Ovary (tissue), 3 donors: ENCODE results near the gene TNPO3.

Experiments used
- POLR2A ChIP-seq: fragments of 450-650 bp; IDR thresholded peaks from one replicate; pipeline ENCODE4 v1.6.1; 2017; ENCODE audit warnings: antibody characterized with exemption, mild to moderate bottlenecking, moderate library complexity
- TF ChIP-seq, protein P1 (sequence below), 3 donors: fragments of 450-650 bp in 2 of 3; fragments of 200-600 bp in 1 of 3; IDR thresholded peaks; one replicate each; pipeline versions ENCODE4 v1.5.1 to v1.8.0; 2016 to 2022; ENCODE audit warnings: antibody characterized with exemption in 3 of 3, mild to moderate bottlenecking in 1 of 3
- donor health status: DM: no; HTN: no; CAD: no.

DNA sequence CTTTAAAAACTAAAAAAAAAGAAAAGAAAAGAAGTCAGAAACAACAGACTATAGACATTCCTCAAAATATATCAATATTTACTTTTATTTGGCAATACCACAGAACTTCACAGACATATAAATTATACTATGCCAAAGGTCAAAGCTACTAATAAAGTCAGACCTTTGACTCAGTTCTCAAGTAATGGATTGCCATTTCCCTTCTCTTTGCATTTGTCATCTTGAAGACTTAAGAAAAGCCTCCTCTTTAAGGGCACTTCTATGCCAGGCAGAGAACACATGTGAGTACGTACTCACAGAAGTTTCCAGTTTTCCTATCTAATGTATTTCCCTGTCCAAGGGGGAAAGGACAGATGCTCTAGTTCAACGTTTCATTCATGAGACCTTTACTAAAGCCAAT is 37.6 kb downstream of the TNPO3 start:
- TF ChIP-seq, protein P1, sequence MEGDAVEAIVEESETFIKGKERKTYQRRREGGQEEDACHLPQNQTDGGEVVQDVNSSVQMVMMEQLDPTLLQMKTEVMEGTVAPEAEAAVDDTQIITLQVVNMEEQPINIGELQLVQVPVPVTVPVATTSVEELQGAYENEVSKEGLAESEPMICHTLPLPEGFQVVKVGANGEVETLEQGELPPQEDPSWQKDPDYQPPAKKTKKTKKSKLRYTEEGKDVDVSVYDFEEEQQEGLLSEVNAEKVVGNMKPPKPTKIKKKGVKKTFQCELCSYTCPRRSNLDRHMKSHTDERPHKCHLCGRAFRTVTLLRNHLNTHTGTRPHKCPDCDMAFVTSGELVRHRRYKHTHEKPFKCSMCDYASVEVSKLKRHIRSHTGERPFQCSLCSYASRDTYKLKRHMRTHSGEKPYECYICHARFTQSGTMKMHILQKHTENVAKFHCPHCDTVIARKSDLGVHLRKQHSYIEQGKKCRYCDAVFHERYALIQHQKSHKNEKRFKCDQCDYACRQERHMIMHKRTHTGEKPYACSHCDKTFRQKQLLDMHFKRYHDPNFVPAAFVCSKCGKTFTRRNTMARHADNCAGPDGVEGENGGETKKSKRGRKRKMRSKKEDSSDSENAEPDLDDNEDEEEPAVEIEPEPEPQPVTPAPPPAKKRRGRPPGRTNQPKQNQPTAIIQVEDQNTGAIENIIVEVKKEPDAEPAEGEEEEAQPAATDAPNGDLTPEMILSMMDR (IDR thresholded peaks at IDR 0.05), result no peak
- no peak for TF ChIP-seq POLR2A
